Keratinocyte (primary cell): ENCODE data around the gene GSTA2. TPM values are rescaled to one million over a fixed set of nuclear protein-coding genes. Genes with fewer than 3 reads are reported as not detected.
"Not testable (repeated sequence)": the region's sequence is repeated elsewhere in the genome, so short reads cannot be mapped to it uniquely, and the experiment has no call there.

ENCODE experiments used
- DNase-seq: peaks from one replicate; pipeline ENCODE4 v3.0.0-alpha.2; 2011; ENCODE audit warnings: low read depth, missing footprints, low spot score
- FAIRE-seq: peaks from 2 replicates; lab custom pipeline; 2011; peaks lifted over from hg19 to GRCh38; lab: Jason Lieb, UNC
- H2AFZ ChIP-seq: 2 replicates; pipeline ENCODE4 v1.6.0; 2012; ENCODE audit warnings: low read length, control low read depth, inconsistent platforms; ENCODE audit not compliant: control insufficient read depth
- H3K27ac ChIP-seq: 2 replicates; pipeline ENCODE4 v1.5.1; 2011; ENCODE audit warnings: low read length; ENCODE audit not compliant: control insufficient read depth, insufficient read depth
- H3K27me3 ChIP-seq: 3 replicates; pipeline ENCODE4 v1.6.0; 2011; ENCODE audit warnings: low read length; ENCODE audit not compliant: control insufficient read depth, insufficient read depth; ENCODE audit errors: extremely low read depth
- H3K36me3 ChIP-seq, 2 experiments: 2 replicates in 1 of 2; 3 replicates in 1 of 2; pipeline ENCODE4 v1.5.1; 2011; ENCODE audit warnings: low read length in 2 of 2, mild to moderate bottlenecking in 1 of 2; ENCODE audit not compliant: control insufficient read depth in 2 of 2, insufficient read depth in 2 of 2; ENCODE audit errors: extremely low read depth in 1 of 2
- H3K4me1 ChIP-seq: 3 replicates; pipeline ENCODE4 v1.5.1; 2011; ENCODE audit warnings: low read length; ENCODE audit not compliant: control insufficient read depth, insufficient read depth; ENCODE audit errors: extremely low read depth
- H3K4me2 ChIP-seq: 3 replicates; pipeline ENCODE4 v1.6.0; 2011; ENCODE audit warnings: low read depth, low read length; ENCODE audit not compliant: control insufficient read depth, insufficient read depth; ENCODE audit errors: extremely low read depth
- H3K4me3 ChIP-seq, 3 experiments: fragments of 200-600 bp in 1 of 3; sonication (generic) in 1 of 3; 2 replicates in 2 of 3; 3 replicates in 1 of 3; pipeline ENCODE4 v1.5.1; 2011 to 2016; ENCODE audit warnings: low read length in 3 of 3, mild to moderate bottlenecking in 3 of 3, control low read depth in 2 of 3, inconsistent platforms in 1 of 3, low read depth in 1 of 3, mixed read lengths in 1 of 3, mixed run types in 1 of 3, moderate library complexity in 1 of 3; ENCODE audit not compliant: control insufficient read depth in 2 of 3, insufficient read depth in 2 of 3; ENCODE audit errors: extremely low read depth in 1 of 3
- H3K79me2 ChIP-seq: 2 replicates; pipeline ENCODE4 v1.6.0; 2012; ENCODE audit warnings: low read length; ENCODE audit not compliant: control insufficient read depth, insufficient read depth
- H3K9ac ChIP-seq: 3 replicates; pipeline ENCODE4 v1.6.0; 2011; ENCODE audit warnings: low read length; ENCODE audit not compliant: control insufficient read depth, insufficient read depth; ENCODE audit errors: extremely low read depth
- H3K9me1 ChIP-seq: 3 replicates; pipeline ENCODE4 v1.6.0; 2011; ENCODE audit warnings: low read length; ENCODE audit not compliant: control insufficient read depth, insufficient read depth; ENCODE audit errors: extremely low read depth
- H3K9me3 ChIP-seq: 2 replicates; pipeline ENCODE4 v1.5.1; 2012; ENCODE audit warnings: low read depth, low read length; ENCODE audit not compliant: control insufficient read depth
- H4K20me1 ChIP-seq: 3 replicates; pipeline ENCODE4 v1.6.0; 2011; ENCODE audit warnings: low read length; ENCODE audit not compliant: control insufficient read depth, insufficient read depth; ENCODE audit errors: extremely low read depth
- EZH2 ChIP-seq: IDR thresholded peaks from one replicate; pipeline ENCODE4 v1.6.1; 2012; ENCODE audit warnings: inconsistent platforms, mild to moderate bottlenecking, low read length, moderate library complexity
- dilution Hi-C: fragments of 300-500 bp; cut with MboI; formaldehyde crosslinking; loops from one replicate; pipeline ENCODE4 v1.7.0; 2020; ENCODE audit warnings: low sequenced_read_pairs; ENCODE audit not compliant: extremely low pct_ligation_motif_present
- polyA plus RNA-seq, 5 experiments: library from polyadenylated mRNA; depleted of rRNA in 3 of 5; stranded (reverse) in 3 of 5; stranded (forward) in 1 of 5; unstranded in 1 of 5; fragments of >200 nt; gene quantifications; 1 replicate in 1 of 5; 2 replicates in 3 of 5; 3 replicates in 1 of 5; pipeline versions ENCODE4 v1.2.1 to v1.2.3, GENCODE V29; 2011 to 2012; ENCODE audit warnings: missing spikeins in 2 of 5, low read depth in 1 of 5, low replicate concordance in 1 of 5
- TF ChIP-seq, protein P1 (sequence below), 3 experiments: IDR thresholded peaks in 1 of 3; conservative IDR thresholded peaks in 1 of 3; optimal IDR thresholded peaks in 1 of 3; 2 replicates in 2 of 3; 3 replicates in 1 of 3; pipeline versions ENCODE3 to v1.5.1; 2011; ENCODE audit warnings: low read length in 3 of 3, mild to moderate bottlenecking in 3 of 3, moderate library complexity in 2 of 3, control low read depth in 1 of 3, inconsistent platforms in 1 of 3; ENCODE audit not compliant: insufficient read depth in 2 of 3; ENCODE audit errors: extremely low read depth in 1 of 3

Gene GSTA2
- polyA plus RNA-seq, 1 donor (not counting 4 experiments of a cell fraction or from before 2014, with no cell fraction given) = not detected

GRCh38 chr6:52759085-52759484 lies 4.2 kb downstream of the GSTA2 start:
- H3K27ac ChIP-seq = no peak overlapping the region
- no peaks in the 10 kb centered on the region for H3K27me3 ChIP-seq
- H3K9ac ChIP-seq = no peak overlapping the region
- no peak overlapping the region for H3K4me3 ChIP-seq
- H3K9me1 ChIP-seq = no peaks in the 10 kb centered on the region
- H3K9me3 ChIP-seq = no peaks in the 10 kb centered on the region
- no peaks in the 10 kb centered on the region for H3K79me2 ChIP-seq
- no peak overlapping the region for H2AFZ ChIP-seq
- H3K4me1 ChIP-seq = no peaks in the 10 kb centered on the region
- no peak for DNase-seq
- H3K4me2 ChIP-seq = no peak overlapping the region
- dilution Hi-C loops = no loop called here
- H4K20me1 ChIP-seq = no peaks in the 10 kb centered on the region
- H3K36me3 ChIP-seq = no peaks in the 10 kb centered on the region
- FAIRE-seq = no peak
- TF ChIP-seq, protein P1, sequence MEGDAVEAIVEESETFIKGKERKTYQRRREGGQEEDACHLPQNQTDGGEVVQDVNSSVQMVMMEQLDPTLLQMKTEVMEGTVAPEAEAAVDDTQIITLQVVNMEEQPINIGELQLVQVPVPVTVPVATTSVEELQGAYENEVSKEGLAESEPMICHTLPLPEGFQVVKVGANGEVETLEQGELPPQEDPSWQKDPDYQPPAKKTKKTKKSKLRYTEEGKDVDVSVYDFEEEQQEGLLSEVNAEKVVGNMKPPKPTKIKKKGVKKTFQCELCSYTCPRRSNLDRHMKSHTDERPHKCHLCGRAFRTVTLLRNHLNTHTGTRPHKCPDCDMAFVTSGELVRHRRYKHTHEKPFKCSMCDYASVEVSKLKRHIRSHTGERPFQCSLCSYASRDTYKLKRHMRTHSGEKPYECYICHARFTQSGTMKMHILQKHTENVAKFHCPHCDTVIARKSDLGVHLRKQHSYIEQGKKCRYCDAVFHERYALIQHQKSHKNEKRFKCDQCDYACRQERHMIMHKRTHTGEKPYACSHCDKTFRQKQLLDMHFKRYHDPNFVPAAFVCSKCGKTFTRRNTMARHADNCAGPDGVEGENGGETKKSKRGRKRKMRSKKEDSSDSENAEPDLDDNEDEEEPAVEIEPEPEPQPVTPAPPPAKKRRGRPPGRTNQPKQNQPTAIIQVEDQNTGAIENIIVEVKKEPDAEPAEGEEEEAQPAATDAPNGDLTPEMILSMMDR (optimal IDR thresholded peaks at IDR 0.05 in 1 of 3, IDR thresholded peaks at IDR 0.05 in 1 of 3, conservative IDR thresholded peaks at IDR 0.05 in 1 of 3; ENCODE audit: extremely low read depth in 1 of 3, insufficient read depth in 2 of 3, low read length in 3 of 3) = no peak
- TF ChIP-seq EZH2 = no peak

DNA sequence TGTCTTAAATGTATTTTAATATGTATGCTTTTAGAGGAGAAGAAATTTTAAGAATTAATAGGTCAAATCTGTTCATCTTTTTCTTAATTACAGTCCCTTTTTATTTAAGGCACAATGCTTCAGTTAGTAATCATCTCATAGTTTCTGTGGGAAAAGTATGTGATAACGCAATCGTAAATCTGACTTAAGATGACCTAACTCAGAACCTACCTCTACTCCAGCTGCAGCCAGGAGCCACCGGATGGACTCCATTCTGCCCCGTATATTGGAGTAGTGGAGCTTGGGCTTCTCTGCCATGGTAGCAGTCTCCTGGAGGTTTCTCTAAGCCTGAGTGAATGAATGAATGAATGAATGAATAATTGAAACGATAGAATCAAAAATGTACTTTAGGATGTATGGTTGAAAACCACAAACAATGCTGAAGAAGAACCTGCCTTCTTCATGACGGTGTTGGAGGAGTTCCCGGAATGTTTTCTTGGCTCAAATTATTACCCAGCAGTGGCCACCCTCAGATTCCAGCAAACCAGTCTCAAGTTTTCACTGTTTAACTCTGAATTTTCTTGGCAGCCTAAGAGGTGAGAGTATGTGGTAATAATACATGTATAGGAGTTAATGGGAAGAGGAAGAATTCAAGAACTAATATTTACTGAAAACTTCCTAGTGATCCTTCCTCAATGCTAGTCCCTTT lies 5.5 kb downstream of the GSTA2 start:
- H3K36me3 ChIP-seq, H4K20me1 ChIP-seq, H3K4me3 ChIP-seq, DNase-seq, H2AFZ ChIP-seq, H3K4me1 ChIP-seq, FAIRE-seq, H3K9ac ChIP-seq, H3K4me2 ChIP-seq, H3K9me3 ChIP-seq, dilution Hi-C loops, H3K79me2 ChIP-seq, H3K27ac ChIP-seq, H3K27me3 ChIP-seq, H3K9me1 ChIP-seq: not testable (repeated sequence)

DNA sequence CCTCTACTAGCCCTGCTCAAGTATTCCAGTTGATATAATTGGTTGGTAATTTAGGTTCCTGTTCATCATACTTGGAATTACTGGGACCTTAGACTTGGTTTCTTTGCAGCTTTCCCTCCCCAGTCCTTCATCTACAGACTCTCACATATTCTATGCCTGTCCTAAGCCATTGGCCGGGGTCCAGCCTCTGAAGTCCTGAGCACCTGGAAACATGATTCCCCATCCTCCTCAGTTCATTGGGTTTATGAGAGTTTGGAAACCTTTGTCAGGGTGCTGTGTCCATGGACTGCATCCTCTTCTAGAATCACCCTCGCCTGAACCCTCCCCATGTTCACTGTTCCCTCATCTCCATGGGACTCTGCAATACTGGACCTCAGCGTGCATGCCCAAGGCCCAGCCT lies 8.8 kb downstream of the GSTA2 start:
- H3K4me3 ChIP-seq = no peak overlapping the region
- H3K36me3 ChIP-seq = no peaks in the 10 kb centered on the region
- no peak for FAIRE-seq
- no peaks in the 10 kb centered on the region for H3K9me3 ChIP-seq
- H3K9ac ChIP-seq = no peak overlapping the region
- no peak overlapping the region for H2AFZ ChIP-seq
- H3K4me2 ChIP-seq = no peak overlapping the region
- H3K27me3 ChIP-seq = no peaks in the 10 kb centered on the region
- no peaks in the 10 kb centered on the region for H3K4me1 ChIP-seq
- no peak overlapping the region for H3K27ac ChIP-seq
- H3K79me2 ChIP-seq = no peaks in the 10 kb centered on the region
- no peak for DNase-seq
- no peaks in the 10 kb centered on the region for H3K9me1 ChIP-seq
- dilution Hi-C loops = no loop called here
- no peaks in the 10 kb centered on the region for H4K20me1 ChIP-seq
- TF ChIP-seq, protein P1 (optimal IDR thresholded peaks at IDR 0.05 in 1 of 3, IDR thresholded peaks at IDR 0.05 in 1 of 3, conservative IDR thresholded peaks at IDR 0.05 in 1 of 3; ENCODE audit: extremely low read depth in 1 of 3, insufficient read depth in 2 of 3, low read length in 3 of 3) = no peak
- TF ChIP-seq EZH2 = no peak

GRCh38 chr6:52753137-52753536 lies 10.1 kb downstream of the GSTA2 start:
- H3K36me3 ChIP-seq, H3K4me2 ChIP-seq, FAIRE-seq, H4K20me1 ChIP-seq, H2AFZ ChIP-seq, H3K4me3 ChIP-seq, H3K79me2 ChIP-seq, dilution Hi-C loops, H3K9me3 ChIP-seq, H3K4me1 ChIP-seq, H3K27ac ChIP-seq, H3K27me3 ChIP-seq, H3K9me1 ChIP-seq, DNase-seq, H3K9ac ChIP-seq: not testable (repeated sequence)
